Calu3 (cell line): ENCODE results near the gene SOX14. TPM values are rescaled to one million over a fixed set of nuclear protein-coding genes. Genes with fewer than 3 reads are reported as not detected.

ENCODE experiments used
- BruUV-seq: library from RNA; stranded (reverse); fragments of 400-500 nt; replicated peaks from 2 replicates; lab custom pipeline; 2021; lab: Mats Ljungman, UMichigan
- CTCF ChIA-PET: fragments of 300-600 bp; sonication (Branson Sonifier 250); formaldehyde crosslinking; loops from one replicate; lab custom pipeline; 2022; ENCODE audit warnings: antibody characterized with exemption; lab: Charles Lee
- DNase-seq: peaks from one replicate; pipeline ENCODE4 v3.0.0; 2022
- H3K27ac Mint-ChIP-seq: one replicate; pipeline ENCODE4 v1.8.0; 2022; ENCODE audit warnings: mixed read lengths; ENCODE audit not compliant: unreplicated experiment
- H3K27me3 Mint-ChIP-seq: one replicate; pipeline ENCODE4 v1.8.0; 2022; ENCODE audit warnings: mixed read lengths; ENCODE audit not compliant: unreplicated experiment
- H3K36me3 Mint-ChIP-seq: one replicate; pipeline ENCODE4 v1.8.0; 2022; ENCODE audit warnings: mild to moderate bottlenecking, moderate library complexity, mixed read lengths; ENCODE audit not compliant: insufficient read depth, unreplicated experiment
- H3K4me1 Mint-ChIP-seq: one replicate; pipeline ENCODE4 v1.8.0; 2022; ENCODE audit warnings: mild to moderate bottlenecking, low read depth, mixed read lengths; ENCODE audit not compliant: unreplicated experiment
- H3K4me3 Mint-ChIP-seq: one replicate; pipeline ENCODE4 v1.8.0; 2022; ENCODE audit warnings: mild to moderate bottlenecking, low read depth, moderate library complexity, mixed read lengths; ENCODE audit not compliant: unreplicated experiment
- H3K9me3 Mint-ChIP-seq: one replicate; pipeline ENCODE4 v1.8.0; 2022; ENCODE audit warnings: low read depth, mixed read lengths; ENCODE audit not compliant: unreplicated experiment
- intact Hi-C: fragments of 100-400 bp; cut with micrococcal nuclease; formaldehyde crosslinking; loops from one replicate; pipeline ENCODE4 v1.10.0; 2022; ENCODE audit not compliant: unreplicated experiment
- total RNA-seq: library from RNA; stranded (reverse); gene quantifications from 2 replicates; pipeline ENCODE4 v1.2.3, GENCODE V29; 2022
- TF ChIP-seq, protein P1 (sequence below): fragments of 200-600 bp; IDR thresholded peaks from one replicate; pipeline ENCODE4 v1.8.0; 2022; ENCODE audit warnings: antibody characterized with exemption; ENCODE audit not compliant: unreplicated experiment

SOX14 gene
- total RNA-seq, 1 experiment from 2014 or later: not detected

DNA sequence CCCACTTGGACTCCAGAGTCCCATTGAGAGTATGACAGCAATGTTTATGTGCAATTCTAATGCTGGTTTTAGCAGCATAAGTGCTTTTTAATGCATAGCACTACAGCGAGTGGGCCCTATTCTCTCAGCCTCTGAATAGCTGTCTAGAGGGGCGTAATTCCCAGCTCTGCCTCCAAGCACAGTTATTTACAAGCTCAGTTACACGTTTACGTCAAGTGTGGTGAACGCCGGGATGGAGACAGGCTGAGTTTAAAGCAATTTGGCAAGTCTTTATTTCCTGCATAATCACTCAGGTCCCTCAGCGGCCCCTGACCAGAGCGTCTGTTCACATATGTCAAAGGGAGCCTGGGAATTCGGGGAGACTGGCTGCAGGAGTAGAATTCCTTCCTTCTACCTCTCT, 43.9 kb downstream of the SOX14 start:
- Mint-ChIP-seq H3K9me3 (peaks cover 7% of the 10 kb centered on the region), H3K4me3 (no peak overlapping the region), H3K36me3 (no peaks in the 10 kb centered on the region), H3K27ac (no peak overlapping the region), H3K4me1 (no peaks in the 10 kb centered on the region), H3K27me3 (no peaks in the 10 kb centered on the region)
- BruUV-seq: no TSS peak
- CTCF ChIA-PET: interaction anchor here (0.5 kb wide), 1 partner anchor 732 kb away, joined by 4 read pairs; no protein-coding TSS in a partner anchor
- no peak for DNase-seq
- TF ChIP-seq, protein P1, sequence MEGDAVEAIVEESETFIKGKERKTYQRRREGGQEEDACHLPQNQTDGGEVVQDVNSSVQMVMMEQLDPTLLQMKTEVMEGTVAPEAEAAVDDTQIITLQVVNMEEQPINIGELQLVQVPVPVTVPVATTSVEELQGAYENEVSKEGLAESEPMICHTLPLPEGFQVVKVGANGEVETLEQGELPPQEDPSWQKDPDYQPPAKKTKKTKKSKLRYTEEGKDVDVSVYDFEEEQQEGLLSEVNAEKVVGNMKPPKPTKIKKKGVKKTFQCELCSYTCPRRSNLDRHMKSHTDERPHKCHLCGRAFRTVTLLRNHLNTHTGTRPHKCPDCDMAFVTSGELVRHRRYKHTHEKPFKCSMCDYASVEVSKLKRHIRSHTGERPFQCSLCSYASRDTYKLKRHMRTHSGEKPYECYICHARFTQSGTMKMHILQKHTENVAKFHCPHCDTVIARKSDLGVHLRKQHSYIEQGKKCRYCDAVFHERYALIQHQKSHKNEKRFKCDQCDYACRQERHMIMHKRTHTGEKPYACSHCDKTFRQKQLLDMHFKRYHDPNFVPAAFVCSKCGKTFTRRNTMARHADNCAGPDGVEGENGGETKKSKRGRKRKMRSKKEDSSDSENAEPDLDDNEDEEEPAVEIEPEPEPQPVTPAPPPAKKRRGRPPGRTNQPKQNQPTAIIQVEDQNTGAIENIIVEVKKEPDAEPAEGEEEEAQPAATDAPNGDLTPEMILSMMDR: no peak
- intact Hi-C loops: no loop called here

DNA sequence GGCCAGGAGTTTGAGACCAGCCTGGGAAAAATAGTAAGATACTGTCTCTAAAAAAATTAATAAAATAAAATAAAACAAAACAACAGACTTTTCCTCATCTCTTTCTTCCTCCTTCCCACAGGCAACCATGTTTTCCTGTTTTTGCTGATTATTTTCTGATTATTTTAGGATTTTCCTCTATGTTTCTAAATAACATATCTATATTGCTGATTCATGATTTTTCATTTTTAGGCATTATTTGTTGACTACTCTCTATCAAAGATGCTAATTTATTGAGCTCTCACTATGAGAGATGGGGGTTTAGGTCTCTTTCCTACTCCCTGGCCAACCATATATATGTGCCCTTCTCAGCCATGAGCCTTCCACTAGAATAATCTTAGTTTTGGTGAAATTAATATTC, 45.4 kb downstream of the SOX14 start:
- no peaks in the 10 kb centered on the region for H3K36me3 Mint-ChIP-seq
- no peak overlapping the region for H3K27ac Mint-ChIP-seq
- no TSS peak for BruUV-seq
- CTCF ChIA-PET: no interaction called here
- TF ChIP-seq, protein P1: no peak
- no peaks in the 10 kb centered on the region for H3K27me3 Mint-ChIP-seq
- H3K9me3 Mint-ChIP-seq: peaks cover 4% of the 10 kb centered on the region
- intact Hi-C loops: no loop called here
- DNase-seq: no peak
- no peak overlapping the region for H3K4me3 Mint-ChIP-seq
- no peaks in the 10 kb centered on the region for H3K4me1 Mint-ChIP-seq

DNA sequence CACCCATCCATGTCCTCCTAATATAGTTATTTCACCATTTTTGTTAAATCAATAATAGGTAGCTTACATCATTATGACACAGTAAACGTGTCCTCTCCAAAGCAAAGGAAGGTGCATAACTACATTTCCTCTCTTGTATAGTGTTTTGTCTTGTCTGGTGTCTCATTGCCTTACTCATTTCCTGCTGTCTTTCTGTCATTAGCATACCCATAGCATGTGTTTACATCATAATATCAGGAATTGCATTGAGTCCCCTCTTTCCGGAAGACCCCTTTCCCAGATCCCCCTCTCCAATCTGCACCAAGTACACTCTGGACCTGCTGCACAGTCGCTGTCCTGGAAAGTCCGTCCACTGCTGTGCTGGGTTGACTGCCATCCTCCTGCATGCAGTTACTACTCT, 47.9 kb downstream of the SOX14 start:
- BruUV-seq: no TSS peak
- no peaks in the 10 kb centered on the region for H3K27me3 Mint-ChIP-seq
- intact Hi-C loops: no loop called here
- DNase-seq: no peak
- CTCF ChIA-PET: no interaction called here
- H3K27ac Mint-ChIP-seq: no peak overlapping the region
- no peak overlapping the region for H3K4me3 Mint-ChIP-seq
- no peaks in the 10 kb centered on the region for H3K36me3 Mint-ChIP-seq
- H3K4me1 Mint-ChIP-seq: no peaks in the 10 kb centered on the region
- H3K9me3 Mint-ChIP-seq: peaks cover 4% of the 10 kb centered on the region
- TF ChIP-seq, protein P1: no peak

DNA sequence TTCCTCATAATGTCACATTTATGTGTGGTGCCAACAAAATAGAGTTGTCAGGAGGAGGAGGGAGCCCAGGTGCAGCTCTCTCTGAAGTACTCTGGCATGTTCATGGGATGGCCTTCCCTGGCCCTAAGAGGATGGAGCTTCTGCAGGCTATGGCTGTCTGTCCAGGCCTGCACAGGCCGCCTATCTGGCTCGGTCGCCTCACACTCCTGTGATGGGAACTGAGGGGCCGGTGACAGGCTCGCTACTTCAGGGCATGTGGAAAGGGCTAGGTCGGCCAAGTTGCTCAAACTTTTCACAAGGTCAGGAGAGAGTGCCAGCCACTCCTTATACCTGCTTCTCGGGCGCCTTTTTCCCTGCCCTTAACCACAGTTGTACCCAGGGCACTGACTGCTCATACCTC, 51.1 kb downstream of the SOX14 start:
- H3K9me3 Mint-ChIP-seq: peaks cover 1% of the 10 kb centered on the region
- no peaks in the 10 kb centered on the region for H3K27me3 Mint-ChIP-seq
- no peak for DNase-seq
- TF ChIP-seq, protein P1: no peak
- no peaks in the 10 kb centered on the region for H3K4me1 Mint-ChIP-seq
- H3K27ac Mint-ChIP-seq: no peak overlapping the region
- intact Hi-C loops: no loop called here
- CTCF ChIA-PET: no interaction called here
- no TSS peak for BruUV-seq
- H3K36me3 Mint-ChIP-seq: no peaks in the 10 kb centered on the region
- no peak overlapping the region for H3K4me3 Mint-ChIP-seq

Other genes with a start within 250 kb of the SOX14 start
- 0.85 and 3.3 TPM in 2 replicates for gene CLDN18, start 245.8 kb downstream of the SOX14 start, total RNA-seq